ENCODE results near the gene PDE4B. TPM values are rescaled to one million over a fixed set of nuclear protein-coding genes. Genes with fewer than 3 reads are reported as not detected.

Gene PDE4B
- polyA plus RNA-seq, 1 donor from 2014 or later: 135 TPM

GRCh38 chr1:65921446-65921845, 128.8 kb downstream of the PDE4B start:
- Histone ChIP-seq H3K4me3 (ENCODE audit: low read length) (peak overlapping the region; percentile 63), H3K9me3 (ENCODE audit: low read length) (no peaks in the 10 kb centered on the region), H3F3A (ENCODE audit: insufficient read depth, low read length, poor library complexity, severe bottlenecking) (peaks cover 2% of the 10 kb centered on the region), H3K9me2 (ENCODE audit: insufficient read depth, low read length) (no peaks in the 10 kb centered on the region), H3K4me2 (ENCODE audit: low read length) (no peak overlapping the region), H3K36me3 (ENCODE audit: insufficient read depth, low read length) (no peaks in the 10 kb centered on the region), H2AFZ (ENCODE audit: low read depth, low read length) (no peak overlapping the region), H3K9ac (ENCODE audit: low read length) (no peak overlapping the region), H3K79me2 (replicated peaks; ENCODE audit: insufficient read depth, low read length) (peaks cover 11% of the 10 kb centered on the region), H3K27me3 (ENCODE audit: insufficient read depth, low read depth, low read length) (no peaks in the 10 kb centered on the region), H4K20me1 (ENCODE audit: insufficient read depth) (no peaks in the 10 kb centered on the region), H3K27ac (ENCODE audit: low read length) (no peak overlapping the region)
- TF ChIP-seq SMC3 (conservative IDR thresholded peaks at IDR 0.05; ENCODE audit: poor library complexity) (no peak), REST (IDR thresholded peaks at IDR 0.05; ENCODE audit: borderline replicate concordance) (no peak), EP300 (conservative IDR thresholded peaks at IDR 0.05; ENCODE audit: poor library complexity, severe bottlenecking) (no peak), POLR2AphosphoS5 (IDR thresholded peaks at IDR 0.05) (no peak), EZH2 (IDR thresholded peaks at IDR 0.05; ENCODE audit: borderline replicate concordance, insufficient read depth, low read length, poor library complexity, severe bottlenecking) (no peak), TAF1 (IDR thresholded peaks at IDR 0.05; ENCODE audit: low read depth) (no peak), CTCF (IDR thresholded peaks at IDR 0.05; ENCODE audit: poor library complexity, severe bottlenecking) (no peak), RAD21 (conservative IDR thresholded peaks at IDR 0.05) (no peak)

GRCh38 chr1:65924471-65924870, 131.8 kb downstream of the PDE4B start:
- H4K20me1 ChIP-seq (ENCODE audit: insufficient read depth): no peaks in the 10 kb centered on the region
- no peaks in the 10 kb centered on the region for H3K36me3 ChIP-seq (ENCODE audit: insufficient read depth, low read length)
- no peak overlapping the region for H3K27ac ChIP-seq (ENCODE audit: low read length)
- peaks cover 11% of the 10 kb centered on the region for H3K79me2 ChIP-seq (replicated peaks; ENCODE audit: insufficient read depth, low read length)
- no peaks in the 10 kb centered on the region for H3K27me3 ChIP-seq (ENCODE audit: insufficient read depth, low read depth, low read length)
- no peak overlapping the region for H2AFZ ChIP-seq (ENCODE audit: low read depth, low read length)
- no peaks in the 10 kb centered on the region for H3K9me2 ChIP-seq (ENCODE audit: insufficient read depth, low read length)
- H3K9me3 ChIP-seq (ENCODE audit: low read length): no peaks in the 10 kb centered on the region
- no peak overlapping the region for H3K9ac ChIP-seq (ENCODE audit: low read length)
- TF ChIP-seq REST (IDR thresholded peaks at IDR 0.05; ENCODE audit: borderline replicate concordance) (no peak), CTCF (IDR thresholded peaks at IDR 0.05; ENCODE audit: poor library complexity, severe bottlenecking) (no peak), EP300 (conservative IDR thresholded peaks at IDR 0.05; ENCODE audit: poor library complexity, severe bottlenecking) (no peak), MXI1 (conservative IDR thresholded peaks at IDR 0.05; ENCODE audit: poor library complexity, severe bottlenecking) (no peak), SMC3 (conservative IDR thresholded peaks at IDR 0.05; ENCODE audit: poor library complexity) (no peak), EZH2 (IDR thresholded peaks at IDR 0.05; ENCODE audit: borderline replicate concordance, insufficient read depth, low read length, poor library complexity, severe bottlenecking) (no peak), TAF1 (IDR thresholded peaks at IDR 0.05; ENCODE audit: low read depth) (no peak), RAD21 (conservative IDR thresholded peaks at IDR 0.05) (no peak), POLR2AphosphoS5 (IDR thresholded peaks at IDR 0.05) (no peak)
- peaks cover 2% of the 10 kb centered on the region for H3F3A ChIP-seq (ENCODE audit: insufficient read depth, low read length, poor library complexity, severe bottlenecking)
- H3K4me3 ChIP-seq (ENCODE audit: low read length): no peak overlapping the region
- no peak overlapping the region for H3K4me2 ChIP-seq (ENCODE audit: low read length)

All from neural cell (in vitro differentiated cells).